Smooth muscle cell (in vitro differentiated cells): ENCODE results near the gene AGAP1. TPM values are rescaled to one million over a fixed set of nuclear protein-coding genes. Genes with fewer than 3 reads are reported as not detected.

ENCODE experiments used
- DNase-seq: peaks from one replicate; lab custom pipeline; 2025; ENCODE audit not compliant: unreplicated experiment; lab: John Stamatoyannopoulos, UW
- H2AFZ ChIP-seq: fragments of 200-600 bp; sonication (generic); 2 replicates; pipeline ENCODE4 v1.6.0; 2016; ENCODE audit warnings: antibody characterized with exemption, low read depth, mild to moderate bottlenecking
- H3F3A ChIP-seq: fragments of 200-600 bp; sonication (generic); 2 replicates; pipeline ENCODE4 v1.6.0; 2017; ENCODE audit warnings: antibody characterized with exemption, low read depth
- H3K27ac ChIP-seq: fragments of 200-600 bp; sonication (generic); 2 replicates; pipeline ENCODE4 v1.5.1; 2016; ENCODE audit warnings: low read depth, mild to moderate bottlenecking
- H3K27me3 ChIP-seq: fragments of 200-600 bp; sonication (generic); 2 replicates; pipeline ENCODE4 v1.6.1; 2016; ENCODE audit warnings: low read depth, mild to moderate bottlenecking
- H3K36me3 ChIP-seq: fragments of 200-600 bp; sonication (generic); 2 replicates; pipeline ENCODE4 v1.5.1; 2016; ENCODE audit warnings: low read depth
- H3K4me1 ChIP-seq: fragments of 200-600 bp; sonication (generic); 2 replicates; pipeline ENCODE4 v1.5.1; 2016; ENCODE audit warnings: low read depth
- H3K4me2 ChIP-seq: fragments of 200-600 bp; sonication (generic); 2 replicates; pipeline ENCODE4 v1.6.0; 2016; ENCODE audit warnings: mild to moderate bottlenecking
- H3K4me3 ChIP-seq: fragments of 200-600 bp; sonication (generic); 2 replicates; pipeline ENCODE4 v1.5.1; 2016; ENCODE audit warnings: mild to moderate bottlenecking
- H3K79me2 ChIP-seq: fragments of 200-600 bp; sonication (generic); 2 replicates; pipeline ENCODE4 v1.6.0; 2016; ENCODE audit warnings: low read depth, mild to moderate bottlenecking
- H3K9ac ChIP-seq: fragments of 200-600 bp; sonication (generic); 2 replicates; pipeline ENCODE4 v1.6.0; 2016; ENCODE audit warnings: low read depth
- H3K9me3 ChIP-seq: fragments of 200-600 bp; sonication (generic); replicated peaks from 2 replicates; pipeline ENCODE4 v1.5.1; 2016; ENCODE audit warnings: low read depth
- H4K20me1 ChIP-seq: fragments of 200-600 bp; sonication (generic); 2 replicates; pipeline ENCODE4 v1.6.0; 2016; ENCODE audit warnings: low read depth
- CTCF ChIP-seq: fragments of 200-600 bp; sonication (generic); IDR thresholded peaks from 2 replicates; pipeline ENCODE4 v1.5.1; 2017; ENCODE audit warnings: borderline replicate concordance, mild to moderate bottlenecking, antibody characterized with exemption; ENCODE audit not compliant: insufficient read depth, poor library complexity, severe bottlenecking
- WGBS: methylation state at CpG from one replicate; pipeline ENCODE4 v1.1.7; 2016; ENCODE audit warnings: low lambda C conversion rate; 5-methylcytosine and 5-hydroxymethylcytosine counted together
- polyA plus RNA-seq: library from polyadenylated mRNA; unstranded; fragments of >200 nt; fragmentation: Nextera tagmentation; extraction: Ambion mirVana; gene quantifications from 2 replicates; pipeline ENCODE4 v1.2.1, GENCODE V29; 2016
- total RNA-seq: library from RNA; depleted of rRNA; stranded (reverse); fragments of >200 nt; gene quantifications from 2 replicates; pipeline ENCODE4 v1.2.3, GENCODE V29; 2014

The AGAP1 gene
- total and polyA plus RNA-seq, 2 experiments from 2014 or later = 3.9 to 9.8 TPM

GRCh38 chr2:235804676-235805075, 310.8 kb downstream of the AGAP1 start:
- 92% methylated on average over 6 of the region's 6 CpGs for WGBS
- TF ChIP-seq CTCF = no peak
- Histone ChIP-seq H3K9me3 (no peaks in the 10 kb centered on the region), H2AFZ (no peak overlapping the region), H3K79me2 (no peaks in the 10 kb centered on the region), H3K4me2 (no peak overlapping the region), H3K27ac (no peak overlapping the region), H3F3A (no peaks in the 10 kb centered on the region), H4K20me1 (peaks cover 4% of the 10 kb centered on the region), H3K4me3 (no peak overlapping the region), H3K4me1 (no peaks in the 10 kb centered on the region), H3K27me3 (no peaks in the 10 kb centered on the region), H3K36me3 (no peaks in the 10 kb centered on the region), H3K9ac (no peak overlapping the region)
- no peak for DNase-seq

DNA sequence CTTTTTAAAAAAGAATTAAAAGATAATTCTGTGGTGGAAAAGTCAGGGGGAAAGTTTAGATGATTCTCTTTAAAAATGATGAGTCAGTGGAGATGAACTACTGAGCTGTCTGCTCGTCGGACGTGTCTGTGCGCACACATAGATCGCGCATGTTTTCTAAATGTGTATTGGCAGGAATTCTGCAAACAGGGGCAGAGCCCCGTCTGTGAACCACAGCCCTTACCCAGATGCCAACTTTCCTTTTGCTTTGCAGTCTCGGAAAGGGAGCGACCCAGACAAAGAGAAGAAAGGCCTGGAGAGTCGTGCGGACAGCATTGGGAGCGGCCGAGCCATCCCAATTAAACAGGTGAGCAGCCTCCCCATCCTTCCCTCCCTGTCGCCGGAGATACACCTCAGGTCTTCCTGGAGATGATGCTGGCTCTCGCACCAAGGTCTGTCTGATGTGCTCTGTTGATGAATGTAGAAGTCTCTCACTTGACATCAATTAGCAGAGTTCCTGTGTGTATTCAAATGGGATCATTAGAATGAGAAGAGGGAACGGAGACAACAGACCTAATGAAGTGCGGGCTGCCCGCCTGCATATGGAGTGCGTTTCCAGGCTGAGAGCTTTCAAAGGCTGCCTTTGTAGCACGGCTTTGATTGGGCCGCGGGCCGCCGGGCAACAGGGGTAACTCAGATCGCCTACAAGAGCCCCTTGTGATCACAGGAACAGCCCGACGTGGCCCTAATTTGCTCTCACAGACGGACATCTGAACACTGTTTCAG, 313.3 kb downstream of the AGAP1 start:
- no peak for DNase-seq
- H3K4me3 ChIP-seq = no peak overlapping the region
- no peaks in the 10 kb centered on the region for H3K27me3 ChIP-seq
- no peaks in the 10 kb centered on the region for H3K9me3 ChIP-seq
- no peaks in the 10 kb centered on the region for H3K79me2 ChIP-seq
- H4K20me1 ChIP-seq = peaks cover 3% of the 10 kb centered on the region
- H3K4me2 ChIP-seq = no peak overlapping the region
- H2AFZ ChIP-seq = no peak overlapping the region
- no peaks in the 10 kb centered on the region for H3F3A ChIP-seq
- H3K27ac ChIP-seq = no peak overlapping the region
- no peaks in the 10 kb centered on the region for H3K4me1 ChIP-seq
- 88% methylated on average over 29 of the region's 29 CpGs for WGBS
- TF ChIP-seq CTCF = no peak
- no peak overlapping the region for H3K9ac ChIP-seq
- H3K36me3 ChIP-seq = no peaks in the 10 kb centered on the region

DNA sequence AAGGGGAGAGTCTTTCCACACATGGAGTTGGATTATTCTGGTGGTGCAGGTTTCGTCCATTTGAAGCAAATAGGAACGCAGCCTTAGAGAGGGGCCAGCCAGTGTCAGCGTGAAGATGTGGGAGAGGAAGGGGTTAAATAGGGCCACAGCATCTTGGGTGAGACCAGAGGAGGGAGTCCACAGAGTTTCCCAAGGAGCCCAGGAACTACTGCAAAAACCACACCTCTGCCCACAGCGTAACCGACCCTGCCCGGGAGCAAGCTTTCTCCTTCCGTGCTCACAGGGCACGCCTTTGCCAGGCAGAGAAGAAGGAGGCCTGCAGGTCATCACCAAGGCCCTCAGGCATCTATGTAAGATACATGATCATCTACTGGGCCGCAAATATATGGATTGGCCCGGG, 314.5 kb downstream of the AGAP1 start:
- WGBS = 95% methylated on average over 10 of the region's 10 CpGs
- H3K36me3 ChIP-seq = no peaks in the 10 kb centered on the region
- no peaks in the 10 kb centered on the region for H3K27me3 ChIP-seq
- no peak overlapping the region for H2AFZ ChIP-seq
- no peaks in the 10 kb centered on the region for H3K9me3 ChIP-seq
- no peak overlapping the region for H3K9ac ChIP-seq
- no peak for DNase-seq
- TF ChIP-seq CTCF = no peak
- H3K27ac ChIP-seq = no peak overlapping the region
- H4K20me1 ChIP-seq = no peaks in the 10 kb centered on the region
- H3F3A ChIP-seq = no peaks in the 10 kb centered on the region
- no peaks in the 10 kb centered on the region for H3K79me2 ChIP-seq
- H3K4me2 ChIP-seq = no peak overlapping the region
- H3K4me1 ChIP-seq = no peaks in the 10 kb centered on the region
- no peak overlapping the region for H3K4me3 ChIP-seq

GRCh38 chr2:235810252-235810651, 316.4 kb downstream of the AGAP1 start:
- no peaks in the 10 kb centered on the region for H3K79me2 ChIP-seq
- no peaks in the 10 kb centered on the region for H4K20me1 ChIP-seq
- H3K4me3 ChIP-seq = no peak overlapping the region
- no peaks in the 10 kb centered on the region for H3F3A ChIP-seq
- no peak for TF ChIP-seq CTCF
- H3K9ac ChIP-seq = no peak overlapping the region
- H3K27ac ChIP-seq = no peak overlapping the region
- no peak overlapping the region for H3K4me2 ChIP-seq
- no peaks in the 10 kb centered on the region for H3K36me3 ChIP-seq
- H2AFZ ChIP-seq = no peak overlapping the region
- no peak for DNase-seq
- 85% methylated on average over 10 of the region's 10 CpGs for WGBS
- H3K27me3 ChIP-seq = no peaks in the 10 kb centered on the region
- no peaks in the 10 kb centered on the region for H3K4me1 ChIP-seq
- no peaks in the 10 kb centered on the region for H3K9me3 ChIP-seq
